Activated naive CD4-positive, alpha-beta T cell treated with anti-CD3 and anti-CD28 coated beads, Interleukin-2, amount 10 ng/mL, durations not matched to agents 7 days and 5 days (primary cell): ENCODE results near the gene CSF1.

Experiments used
- CTCF ChIA-PET: fragments of 350-600 bp; sonication (Branson Sonifier 250); formaldehyde crosslinking; loops from one replicate; lab custom pipeline; 2021; ENCODE audit warnings: antibody characterized with exemption; lab: Charles Lee
- DNase-seq: peaks from one replicate; pipeline ENCODE4 v3.0.0-alpha.2; 2020
- H3K27ac Mint-ChIP-seq: one replicate; pipeline ENCODE4 v1.8.0; 2021; ENCODE audit warnings: mild to moderate bottlenecking, moderate library complexity, mixed read lengths
- H3K27me3 Mint-ChIP-seq: one replicate; pipeline ENCODE4 v1.8.0; 2021; ENCODE audit warnings: mild to moderate bottlenecking, mixed read lengths
- H3K36me3 Mint-ChIP-seq: one replicate; pipeline ENCODE4 v1.8.0; 2021; ENCODE audit warnings: mixed read lengths
- H3K4me1 Mint-ChIP-seq: one replicate; pipeline ENCODE4 v1.8.0; 2021; ENCODE audit warnings: mixed read lengths
- H3K4me3 Mint-ChIP-seq: one replicate; pipeline ENCODE4 v1.8.0; 2021; ENCODE audit warnings: mild to moderate bottlenecking, moderate library complexity, mixed read lengths
- H3K9me3 Mint-ChIP-seq: one replicate; pipeline ENCODE4 v1.8.0; 2021; ENCODE audit warnings: mixed read lengths

Gene CSF1

GRCh38 chr1:109969146-109969829, 58.6 kb downstream of the CSF1 start:
- no peak overlapping the region for H3K27ac Mint-ChIP-seq
- no peak overlapping the region for H3K4me3 Mint-ChIP-seq
- CTCF ChIA-PET = interaction anchor here (1.3 kb wide), 1 partner anchor 192 kb away, joined by 5 read pairs; no protein-coding TSS in a partner anchor
- no peaks in the 10 kb centered on the region for H3K9me3 Mint-ChIP-seq
- DNase-seq = no peak
- no peaks in the 10 kb centered on the region for H3K36me3 Mint-ChIP-seq
- peaks cover 21% of the 10 kb centered on the region for H3K27me3 Mint-ChIP-seq
- no peaks in the 10 kb centered on the region for H3K4me1 Mint-ChIP-seq

GRCh38 chr1:109969907-109970306, 59.3 kb downstream of the CSF1 start:
- no peak for DNase-seq
- Mint-ChIP-seq H3K27me3 (peaks cover 23% of the 10 kb centered on the region), H3K4me3 (no peak overlapping the region), H3K27ac (no peak overlapping the region), H3K9me3 (no peaks in the 10 kb centered on the region), H3K36me3 (no peaks in the 10 kb centered on the region), H3K4me1 (no peaks in the 10 kb centered on the region)
- CTCF ChIA-PET = interaction anchor here (0.9 to 1.3 kb wide), 2 partner anchors 10 to 193 kb away, joined by 3 to 5 read pairs; no protein-coding TSS in a partner anchor

DNA sequence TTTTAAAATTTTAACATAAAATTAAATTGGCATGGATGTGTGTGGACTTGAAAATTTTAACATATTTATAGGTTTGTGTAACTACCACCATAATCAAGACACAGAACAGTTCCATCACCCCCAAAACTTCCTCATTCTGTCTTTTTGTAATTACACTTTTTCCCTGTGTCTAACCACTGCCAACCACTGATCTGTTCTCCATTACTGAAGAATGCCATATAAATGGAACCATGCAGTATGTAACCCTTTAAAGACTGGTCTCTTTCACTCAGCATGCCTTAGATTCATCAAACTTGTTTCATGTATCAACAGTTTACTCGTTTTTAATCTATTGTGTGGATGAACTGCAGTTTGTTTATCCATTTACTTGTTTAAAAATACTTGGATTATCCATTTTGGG, 60.9 kb downstream of the CSF1 start:
- Mint-ChIP-seq H3K9me3 (no peaks in the 10 kb centered on the region), H3K27ac (no peak overlapping the region), H3K27me3 (peaks cover 28% of the 10 kb centered on the region), H3K36me3 (no peaks in the 10 kb centered on the region), H3K4me3 (no peak overlapping the region), H3K4me1 (no peaks in the 10 kb centered on the region)
- DNase-seq = no peak
- CTCF ChIA-PET = interaction anchor here (0.8 to 2.4 kb wide), 2 partner anchors 12 to 195 kb away, joined by 4 to 13 read pairs; partner anchors contain the start of gene AHCYL1

- Mint-ChIP-seq H3K9me3 (no peaks in the 10 kb centered on the region), H3K4me3 (no peak overlapping the region), H3K27me3 (peaks cover 42% of the 10 kb centered on the region), H3K27ac (no peak overlapping the region), H3K4me1 (no peaks in the 10 kb centered on the region), H3K36me3 (no peaks in the 10 kb centered on the region)
- DNase-seq = no peak
- CTCF ChIA-PET = interaction anchor here (1.2 to 13.6 kb wide), 3 partner anchors 10 to 198 kb away, joined by 4 to 613 read pairs (median 8); partner anchors contain the start of gene AHCYL1
Observed at GRCh38 chr1:109974191-109974590, 63.5 kb downstream of the CSF1 start.

GRCh38 chr1:109975718-109976117, 65.1 kb downstream of the CSF1 start:
- H3K36me3 Mint-ChIP-seq = no peaks in the 10 kb centered on the region
- no peak for DNase-seq
- H3K4me1 Mint-ChIP-seq = no peaks in the 10 kb centered on the region
- CTCF ChIA-PET = interaction anchor here (1.7 to 13.6 kb wide), 3 partner anchors 9 to 200 kb away, joined by 5 to 613 read pairs (median 8); partner anchors contain the start of gene AHCYL1
- no peak overlapping the region for H3K27ac Mint-ChIP-seq
- H3K4me3 Mint-ChIP-seq = no peak overlapping the region
- peaks cover 39% of the 10 kb centered on the region for H3K27me3 Mint-ChIP-seq
- H3K9me3 Mint-ChIP-seq = no peaks in the 10 kb centered on the region

DNA sequence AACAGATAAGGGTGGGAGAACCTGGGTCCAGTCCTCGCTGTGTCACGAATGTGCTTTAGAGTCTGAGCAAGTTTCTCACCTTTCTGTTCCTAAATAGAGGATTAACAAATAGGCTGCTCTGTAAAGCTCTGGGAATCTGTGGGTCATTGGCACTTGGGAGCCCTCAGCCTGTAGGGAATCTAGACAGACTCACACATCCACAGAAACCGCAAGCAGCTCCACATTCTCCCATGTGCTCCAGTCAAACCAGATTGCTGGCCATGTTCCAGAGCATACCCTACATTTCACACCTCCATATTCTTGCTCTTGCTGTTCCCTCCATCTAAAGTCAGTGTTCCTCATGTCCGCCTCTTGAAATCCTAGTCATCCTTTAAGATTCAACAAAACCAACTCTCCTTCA, 66.1 kb downstream of the CSF1 start:
- CTCF ChIA-PET = interaction anchor here (1.7 to 13.6 kb wide), 2 partner anchors 186 to 201 kb away, joined by 5 to 613 read pairs; no protein-coding TSS in a partner anchor
- no peaks in the 10 kb centered on the region for H3K4me1 Mint-ChIP-seq

GRCh38 chr1:109977225-109977624, 66.6 kb downstream of the CSF1 start:
- H3K36me3 Mint-ChIP-seq = no peaks in the 10 kb centered on the region
- peaks cover 43% of the 10 kb centered on the region for H3K27me3 Mint-ChIP-seq
- H3K27ac Mint-ChIP-seq = no peak overlapping the region
- H3K4me3 Mint-ChIP-seq = no peak overlapping the region
- no peaks in the 10 kb centered on the region for H3K9me3 Mint-ChIP-seq
- no peak for DNase-seq
- no peaks in the 10 kb centered on the region for H3K4me1 Mint-ChIP-seq
- CTCF ChIA-PET = interaction anchor here (1.7 to 13.6 kb wide), 3 partner anchors 186 to 336 kb away, joined by 5 to 613 read pairs (median 131); no protein-coding TSS in a partner anchor

More for the DNA sequence above, 66.1 kb downstream of the CSF1 start:
- no peak overlapping the region for H3K27ac Mint-ChIP-seq
- H3K9me3 Mint-ChIP-seq = no peaks in the 10 kb centered on the region
- DNase-seq = no peak
- H3K36me3 Mint-ChIP-seq = no peaks in the 10 kb centered on the region
- H3K27me3 Mint-ChIP-seq = peaks cover 39% of the 10 kb centered on the region
- H3K4me3 Mint-ChIP-seq = no peak overlapping the region

DNA sequence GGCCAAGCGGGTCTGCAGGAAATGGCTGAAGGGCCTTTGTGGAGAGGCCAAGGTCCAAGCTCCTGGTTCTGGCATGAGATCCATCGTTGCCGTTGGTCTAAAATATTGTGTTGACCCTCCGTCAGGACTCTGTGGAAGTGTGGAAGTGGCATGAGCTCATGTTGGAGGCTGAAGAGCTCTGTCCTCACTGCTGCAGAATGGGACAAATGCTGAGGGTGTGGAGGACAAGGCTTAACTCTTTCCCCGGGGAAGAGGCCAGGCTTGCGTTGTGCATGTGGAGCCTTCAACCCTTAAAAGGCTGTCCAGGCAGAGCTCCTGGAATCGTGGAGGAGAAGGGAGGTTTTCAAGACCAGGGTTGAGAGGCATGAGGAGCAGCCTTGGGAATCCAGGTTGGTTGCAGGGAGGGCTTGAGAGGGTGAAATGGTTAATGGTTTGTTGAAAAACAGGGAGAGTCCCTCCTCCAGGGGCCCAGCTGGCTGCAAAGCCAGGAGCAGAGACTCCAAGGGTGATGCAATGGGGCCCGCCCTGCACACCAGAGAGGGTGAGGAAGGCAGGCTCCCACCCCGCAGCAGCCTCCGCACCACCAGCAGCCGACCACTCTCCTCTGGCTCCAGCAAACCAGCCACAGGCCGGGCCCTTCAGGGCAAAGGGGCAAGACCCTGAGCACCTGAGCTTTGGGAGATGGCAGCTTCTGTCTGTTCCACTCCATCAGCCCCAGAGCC, 67.2 kb downstream of the CSF1 start:
- peaks cover 43% of the 10 kb centered on the region for H3K27me3 Mint-ChIP-seq
- DNase-seq = no peak
- H3K36me3 Mint-ChIP-seq = no peaks in the 10 kb centered on the region
- H3K4me3 Mint-ChIP-seq = no peak overlapping the region
- H3K4me1 Mint-ChIP-seq = no peaks in the 10 kb centered on the region
- no peak overlapping the region for H3K27ac Mint-ChIP-seq
- H3K9me3 Mint-ChIP-seq = no peaks in the 10 kb centered on the region
- CTCF ChIA-PET = interaction anchor here (1.5 to 13.6 kb wide), 4 partner anchors 141 to 337 kb away, joined by 3 to 613 read pairs (median 73); no protein-coding TSS in a partner anchor

GRCh38 chr1:109978761-109979488, 68.3 kb downstream of the CSF1 start:
- Mint-ChIP-seq H3K9me3 (no peaks in the 10 kb centered on the region), H3K4me1 (no peaks in the 10 kb centered on the region), H3K27me3 (peaks cover 43% of the 10 kb centered on the region), H3K36me3 (no peaks in the 10 kb centered on the region), H3K27ac (no peak overlapping the region), H3K4me3 (no peak overlapping the region)
- CTCF ChIA-PET = interaction anchor here (0.7 to 13.6 kb wide), 7 partner anchors 20 to 338 kb away, joined by 3 to 613 read pairs (median 3); no protein-coding TSS in a partner anchor
- no peak for DNase-seq

DNA sequence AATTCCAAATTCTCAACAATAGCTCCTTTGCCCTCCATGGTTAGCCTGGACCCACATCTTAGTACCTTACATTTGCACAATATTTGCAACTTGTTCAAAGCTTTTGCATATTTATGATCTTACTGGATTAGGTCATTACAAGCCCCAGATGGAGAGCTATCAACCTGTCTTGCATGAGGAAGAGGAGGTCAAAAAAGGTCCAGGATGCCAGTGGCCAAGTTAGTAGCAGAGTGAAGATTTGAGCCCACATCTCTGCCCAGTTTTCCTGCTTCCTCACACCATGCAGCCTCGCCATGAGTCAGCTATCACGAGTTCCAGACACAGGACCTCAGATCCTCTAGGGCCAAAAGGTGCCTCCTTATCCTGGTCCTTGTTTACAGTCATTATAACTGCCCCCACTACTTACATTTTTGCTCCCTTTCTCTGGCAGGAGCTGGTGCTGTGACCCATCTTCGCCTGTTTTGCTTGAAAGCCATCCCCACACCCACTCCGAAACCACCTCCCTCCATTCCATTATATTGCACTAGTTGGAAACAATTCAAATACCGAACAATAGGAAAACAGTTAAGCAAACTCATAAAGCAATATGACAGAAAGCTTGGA, 68.9 kb downstream of the CSF1 start:
- Mint-ChIP-seq H3K27ac (no peak overlapping the region), H3K36me3 (peaks cover under 1% of the 10 kb centered on the region), H3K4me3 (no peak overlapping the region), H3K4me1 (peaks cover 3% of the 10 kb centered on the region), H3K9me3 (no peaks in the 10 kb centered on the region), H3K27me3 (peaks cover 41% of the 10 kb centered on the region)
- CTCF ChIA-PET = interaction anchor here (0.7 to 13.6 kb wide), 8 partner anchors 9 to 339 kb away, joined by 3 to 613 read pairs (median 6); no protein-coding TSS in a partner anchor
- DNase-seq = no peak
